ENCODE measurements around the gene KLF11.
"Not testable (repeated sequence)": the region's sequence is repeated elsewhere in the genome, so short reads cannot be mapped to it uniquely, and the experiment has no call there.

Gene KLF11

GRCh38 chr2:10089565-10090190 lies 46.3 kb downstream of the KLF11 start:
- DNase-seq: no peak

- no peak for DNase-seq
These were observed 48.0 kb downstream of the KLF11 start for GRCh38 chr2:10091182-10091888.

- DNase-seq: not testable (repeated sequence)
These were observed 48.5 kb downstream of the KLF11 start for GRCh38 chr2:10091889-10092244.

- no peak for DNase-seq
These were observed 51.0 kb downstream of the KLF11 start for GRCh38 chr2:10094271-10094814.

- DNase-seq: no peak
These were observed 51.8 kb downstream of the KLF11 start for GRCh38 chr2:10095175-10095574.

- no peak for DNase-seq
These were observed 53.3 kb downstream of the KLF11 start for GRCh38 chr2:10096641-10097040.

GRCh38 chr2:10097352-10098148 lies 54.2 kb downstream of the KLF11 start:
- DNase-seq: no peak

- DNase-seq: no peak
These were observed 58.1 kb downstream of the KLF11 start for GRCh38 chr2:10101491-10101890.

- DNase-seq: no peak
These were observed 59.8 kb downstream of the KLF11 start for GRCh38 chr2:10103179-10103578.
